Neuronal stem cell (in vitro differentiated cells): ENCODE data around the gene C1GALT1.

Experiments
- DNase-seq: peaks from one replicate; pipeline ENCODE4 v3.0.0-alpha.2; 2013; ENCODE audit warnings: low spot score
- H2AFZ ChIP-seq: one replicate; pipeline ENCODE4 v1.6.1; 2013; ENCODE audit warnings: mild to moderate bottlenecking, low read length, inconsistent platforms
- H2AK5ac ChIP-seq: 2 replicates; pipeline ENCODE4 v1.6.1; 2013; ENCODE audit warnings: low read depth, mild to moderate bottlenecking, inconsistent platforms, low read length, moderate library complexity, mixed read lengths
- H2BK120ac ChIP-seq: 2 replicates; pipeline ENCODE4 v1.6.1; 2013; ENCODE audit warnings: low read depth, mild to moderate bottlenecking, inconsistent platforms, low read length, moderate library complexity, mixed read lengths
- H2BK12ac ChIP-seq: one replicate; pipeline ENCODE4 v1.6.1; 2013; ENCODE audit warnings: low read length, inconsistent platforms
- H2BK15ac ChIP-seq: 2 replicates; pipeline ENCODE4 v1.6.1; 2013; ENCODE audit warnings: mild to moderate bottlenecking, low read length, inconsistent platforms, mixed read lengths
- H2BK5ac ChIP-seq: one replicate; pipeline ENCODE4 v1.6.1; 2013; ENCODE audit warnings: inconsistent platforms, mild to moderate bottlenecking, low read length, moderate library complexity
- H3K14ac ChIP-seq: one replicate; pipeline ENCODE4 v1.6.1; 2013; ENCODE audit warnings: low read length, inconsistent platforms
- H3K18ac ChIP-seq: 2 replicates; pipeline ENCODE4 v1.6.1; 2013; ENCODE audit warnings: low read length, inconsistent platforms
- H3K23ac ChIP-seq: 2 replicates; pipeline ENCODE4 v1.6.1; 2013; ENCODE audit warnings: low read depth, mild to moderate bottlenecking, mixed read lengths, low read length, inconsistent platforms; ENCODE audit not compliant: poor library complexity
- H3K27ac ChIP-seq: replicated peaks from 3 replicates; pipeline ENCODE4 v1.5.1; 2013; ENCODE audit warnings: low read length, inconsistent platforms
- H3K27me3 ChIP-seq, 3 experiments: 2 replicates each; pipeline ENCODE4 v1.6.1; 2013; ENCODE audit warnings: low read length in 3 of 3, mild to moderate bottlenecking in 2 of 3, inconsistent platforms in 1 of 3, low read depth in 1 of 3, mixed read lengths in 1 of 3, moderate library complexity in 1 of 3; ENCODE audit not compliant: control insufficient read depth in 3 of 3, insufficient read depth in 3 of 3
- H3K36me3 ChIP-seq, 2 donors: replicated peaks in 1 of 2; 2 replicates each; pipeline ENCODE4 v1.6.1; 2013; ENCODE audit warnings: low read length in 2 of 2; ENCODE audit not compliant: control insufficient read depth in 2 of 2, insufficient read depth in 2 of 2
- H3K4ac ChIP-seq: 2 replicates; pipeline ENCODE4 v1.6.1; 2013; ENCODE audit warnings: inconsistent platforms, mild to moderate bottlenecking, low read length, moderate library complexity
- H3K4me1 ChIP-seq, 2 donors: 1 replicate in 1 of 2; 2 replicates in 1 of 2; pipeline ENCODE4 v1.6.1; 2013; ENCODE audit warnings: low read length in 2 of 2, low read depth in 1 of 2; ENCODE audit not compliant: control insufficient read depth in 2 of 2, insufficient read depth in 1 of 2
- H3K4me2 ChIP-seq: one replicate; pipeline ENCODE4 v1.6.1; 2013; ENCODE audit warnings: mild to moderate bottlenecking, low read length, inconsistent platforms; ENCODE audit not compliant: insufficient read depth, poor library complexity, severe bottlenecking
- H3K4me3 ChIP-seq, 2 donors: 2 replicates each; pipeline ENCODE4 v1.5.1; 2013; ENCODE audit warnings: low read length in 2 of 2, mild to moderate bottlenecking in 2 of 2, inconsistent platforms in 1 of 2, moderate library complexity in 1 of 2
- H3K79me1 ChIP-seq: one replicate; pipeline ENCODE4 v1.6.1; 2013; ENCODE audit warnings: low read depth, mild to moderate bottlenecking, inconsistent platforms, low read length, moderate library complexity
- H3K9ac ChIP-seq: one replicate; pipeline ENCODE4 v1.6.1; 2013; ENCODE audit warnings: mild to moderate bottlenecking, low read depth, low read length, inconsistent platforms; ENCODE audit not compliant: poor library complexity
- H3K9me3 ChIP-seq, 2 donors: replicated peaks in 1 of 2; 2 replicates each; pipeline versions ENCODE3 to v1.6.1; 2013; ENCODE audit warnings: low read length in 2 of 2, mild to moderate bottlenecking in 2 of 2, inconsistent platforms in 1 of 2, low read depth in 1 of 2, mixed read lengths in 1 of 2, moderate library complexity in 1 of 2; ENCODE audit not compliant: control insufficient read depth in 2 of 2, insufficient read depth in 1 of 2
- H4K8ac ChIP-seq: one replicate; pipeline ENCODE4 v1.6.1; 2013; ENCODE audit warnings: low read depth, mild to moderate bottlenecking, inconsistent platforms, low read length, moderate library complexity
- H4K91ac ChIP-seq: one replicate; pipeline ENCODE4 v1.6.1; 2013; ENCODE audit warnings: low read length, low read depth, mild to moderate bottlenecking, inconsistent platforms; ENCODE audit not compliant: poor library complexity
- WGBS, 2 donors: extraction: QIAGEN DNeasy Blood & Tissue Kit; methylation state at CpG; one replicate each; pipeline ENCODE4 v1.1.7; 2013; ENCODE audit warnings: missing lambda C conversion rate in 2 of 2, mixed read lengths in 1 of 2; ENCODE audit not compliant: insufficient read length in 2 of 2, insufficient replicate concordance in 1 of 2; ENCODE audit errors: extremely low coverage in 2 of 2; 5-methylcytosine and 5-hydroxymethylcytosine counted together

C1GALT1 gene

GRCh38 chr7:7263297-7264230 lies 81.2 kb downstream of the C1GALT1 start:
- no peak overlapping the region for H3K23ac ChIP-seq

GRCh38 chr7:7264306-7265040 lies 82.1 kb downstream of the C1GALT1 start:
- no peak for DNase-seq

More at GRCh38 chr7:7263297-7264230, 81.2 kb downstream of the C1GALT1 start:
- Histone ChIP-seq H3K9ac (no peak overlapping the region), H2BK15ac (no peak overlapping the region), H2BK12ac (no peak overlapping the region), H3K18ac (no peak overlapping the region), H4K8ac (no peak overlapping the region), H3K79me1 (no peaks in the 10 kb centered on the region), H3K9me3 (peaks cover 0 to 1% of the 10 kb centered on the region in 2 donors), H4K91ac (no peak overlapping the region), H3K36me3 (no peaks in the 10 kb centered on the region), H3K27me3 (no peaks in the 10 kb centered on the region), H3K27ac (no peak overlapping the region), H3K4ac (no peak overlapping the region), H3K14ac (no peak overlapping the region), H2BK120ac (no peak overlapping the region), H2AFZ (no peak overlapping the region), H2BK5ac (no peak overlapping the region), H3K4me3 (no peak overlapping the region), H3K4me1 (peaks cover 0 to 6% of the 10 kb centered on the region in 2 donors), H2AK5ac (no peak overlapping the region), H3K4me2 (no peak overlapping the region)
- no CpG with 5 or more reads among the region's 5 CpGs for WGBS, 2 donors
- no peak for DNase-seq

GRCh38 chr7:7265081-7266075 lies 83.0 kb downstream of the C1GALT1 start:
- Histone ChIP-seq H2AK5ac (no peak overlapping the region), H3K9ac (no peak overlapping the region), H4K91ac (no peak overlapping the region), H3K18ac (no peak overlapping the region), H3K4me3 (no peak overlapping the region), H3K4me1 (peaks cover 0 to 6% of the 10 kb centered on the region in 2 donors), H2BK120ac (no peak overlapping the region), H3K36me3 (no peaks in the 10 kb centered on the region), H2AFZ (no peak overlapping the region), H3K23ac (no peak overlapping the region), H3K9me3 (peaks cover 0 to 1% of the 10 kb centered on the region in 2 donors), H3K4me2 (no peak overlapping the region), H2BK12ac (no peak overlapping the region), H3K27ac (no peak overlapping the region), H2BK15ac (no peak overlapping the region), H4K8ac (no peak overlapping the region), H3K27me3 (no peaks in the 10 kb centered on the region), H3K4ac (no peak overlapping the region), H3K79me1 (no peaks in the 10 kb centered on the region), H3K14ac (no peak overlapping the region), H2BK5ac (no peak overlapping the region)
- no peak for DNase-seq
- no CpG with 5 or more reads among the region's 8 CpGs for WGBS, 2 donors

More at GRCh38 chr7:7264306-7265040, 82.1 kb downstream of the C1GALT1 start:
- Histone ChIP-seq H2BK120ac (no peak overlapping the region), H2AK5ac (no peak overlapping the region), H3K79me1 (no peaks in the 10 kb centered on the region), H3K4me3 (no peak overlapping the region), H3K4me2 (no peak overlapping the region), H3K14ac (no peak overlapping the region), H3K9ac (no peak overlapping the region), H3K9me3 (peaks cover 0 to 1% of the 10 kb centered on the region in 2 donors), H3K4ac (no peak overlapping the region), H2BK12ac (no peak overlapping the region), H3K4me1 (peaks cover 0 to 6% of the 10 kb centered on the region in 2 donors), H2BK15ac (no peak overlapping the region), H3K36me3 (no peaks in the 10 kb centered on the region), H4K91ac (no peak overlapping the region), H3K18ac (no peak overlapping the region), H2AFZ (no peak overlapping the region), H3K27ac (no peak overlapping the region), H4K8ac (no peak overlapping the region), H3K23ac (no peak overlapping the region), H2BK5ac (no peak overlapping the region), H3K27me3 (no peaks in the 10 kb centered on the region)
- WGBS, 2 donors: no CpG with 5 or more reads among the region's 9 CpGs
